HepG2 (cell line): ENCODE data around the gene TRIM54. TPM values are rescaled to one million over a fixed set of nuclear protein-coding genes. Genes with fewer than 3 reads are reported as not detected.
A peak's percentile ranks its signal among the peaks of the same experiment; 100 is the strongest.

Experiments
- ARNTL ChIP-seq: sonication (generic); formaldehyde crosslinking; IDR thresholded peaks from 2 replicates; pipeline ENCODE4 v1.4.0; 2020; ENCODE audit warnings: mild to moderate bottlenecking, missing genetic modification reagents
- FOXK1 ChIP-seq: sonication (generic); formaldehyde crosslinking; IDR thresholded peaks from 2 replicates; pipeline ENCODE4 v1.4.0; 2020; ENCODE audit warnings: low read depth, missing genetic modification reagents, borderline replicate concordance
- HOMEZ ChIP-seq: IDR thresholded peaks from 2 replicates; pipeline ENCODE4 v1.6.1; 2016; ENCODE audit warnings: low read depth
- JUNB ChIP-seq: sonication (generic); formaldehyde crosslinking; IDR thresholded peaks from 2 replicates; pipeline ENCODE4 v1.8.0; 2022; ENCODE audit warnings: missing genetic modification reagents, mild to moderate bottlenecking, borderline replicate concordance
- NAIF1 ChIP-seq: sonication (generic); formaldehyde crosslinking; IDR thresholded peaks from 2 replicates; pipeline ENCODE4 v1.5.0; 2020; ENCODE audit warnings: mild to moderate bottlenecking, missing genetic modification reagents, borderline replicate concordance
- TOE1 ChIP-seq: sonication (generic); formaldehyde crosslinking; IDR thresholded peaks from 2 replicates; pipeline ENCODE4 v1.4.0; 2020; ENCODE audit warnings: mild to moderate bottlenecking, missing genetic modification reagents
- U2AF2 ChIP-seq: fragments of 200-400 bp; formaldehyde crosslinking; IDR thresholded peaks from 2 replicates; pipeline ENCODE4 v1.6.1; 2017; ENCODE audit warnings: low read depth, mild to moderate bottlenecking, low read length
- ZNF142 ChIP-seq: sonication (generic); formaldehyde crosslinking; IDR thresholded peaks from 2 replicates; pipeline ENCODE4 v1.4.0; 2020; ENCODE audit warnings: missing genetic modification reagents
- ZNF30 ChIP-seq: sonication (generic); formaldehyde crosslinking; IDR thresholded peaks from 2 replicates; pipeline ENCODE4 v1.5.0; 2020; ENCODE audit warnings: mild to moderate bottlenecking, missing genetic modification reagents
- ZNF484 ChIP-seq: sonication (generic); formaldehyde crosslinking; IDR thresholded peaks from 2 replicates; pipeline ENCODE4 v1.5.1; 2020; ENCODE audit warnings: mild to moderate bottlenecking, low read depth, missing genetic modification reagents, borderline replicate concordance
- ZNF547 ChIP-seq: sonication (generic); formaldehyde crosslinking; IDR thresholded peaks from 2 replicates; pipeline ENCODE4 v1.5.1; 2020; ENCODE audit warnings: mild to moderate bottlenecking, missing genetic modification reagents
- ZNF550 ChIP-seq: sonication (generic); formaldehyde crosslinking; IDR thresholded peaks from 2 replicates; pipeline ENCODE4 v1.4.0; 2020; ENCODE audit warnings: mild to moderate bottlenecking, missing genetic modification reagents, borderline replicate concordance
- ZNF552 ChIP-seq: sonication (generic); formaldehyde crosslinking; IDR thresholded peaks from 2 replicates; pipeline ENCODE4 v1.9.0; 2022; ENCODE audit warnings: missing genetic modification reagents, mild to moderate bottlenecking, borderline replicate concordance
- ZNF557 ChIP-seq: sonication (generic); formaldehyde crosslinking; IDR thresholded peaks from 2 replicates; pipeline ENCODE4 v1.4.0; 2020; ENCODE audit warnings: missing genetic modification reagents
- ZNF609 ChIP-seq: sonication (generic); formaldehyde crosslinking; IDR thresholded peaks from 2 replicates; pipeline ENCODE4 v1.4.0; 2020; ENCODE audit warnings: mild to moderate bottlenecking, missing genetic modification reagents, borderline replicate concordance
- ZNF878 ChIP-seq: sonication (generic); formaldehyde crosslinking; IDR thresholded peaks from 2 replicates; pipeline ENCODE4 v1.8.1; 2023; ENCODE audit warnings: mild to moderate bottlenecking, missing genetic modification reagents, moderate library complexity
- polyA plus RNA-seq, 8 experiments: library from polyadenylated mRNA; depleted of rRNA in 3 of 8; stranded (reverse) in 7 of 8; unstranded in 1 of 8; fragments of >200 nt; fragmentation: Illumina TruSeq in 4 of 8; extraction: Trizol in 4 of 8; gene quantifications; 2 replicates each; pipeline versions ENCODE4 v1.2.1 to v1.2.3, GENCODE V29; 2011 to 2016; ENCODE audit warnings: low read depth in 4 of 8, missing spikeins in 1 of 8, mixed read lengths in 1 of 8; ENCODE audit not compliant: insufficient read depth in 1 of 8
- total RNA-seq, 5 experiments: library from RNA; depleted of rRNA; stranded (reverse); fragments of >200 nt; fragmentation: Illumina TruSeq; extraction: Trizol; gene quantifications; 2 replicates each; pipeline ENCODE4 v1.2.3, GENCODE V29; 2016; ENCODE audit warnings: low read depth in 1 of 5

Gene TRIM54
- total and polyA plus RNA-seq, 2 of the 13 experiments (the other 11 are each of a cell fraction or from before 2014, with no cell fraction given): 0.07 to 0.13 TPM

GRCh38 chr2:27320958-27321543, 38.8 kb downstream of the TRIM54 start (continued):
- no peak for TF ChIP-seq ZNF142 (CRISPR knock-in tag)
- TF ChIP-seq ZNF550 (CRISPR knock-in tag): no peak
- TF ChIP-seq TOE1 (CRISPR knock-in tag): peak; percentile 86; the same call in 1 of the 2 replicates
- TF ChIP-seq ZNF547 (CRISPR knock-in tag): peak; percentile 85; the same call in 1 of the 2 replicates
- no peak for TF ChIP-seq ZNF484 (CRISPR knock-in tag)
- TF ChIP-seq NAIF1: peak; percentile 81; the same call in 1 of the 2 replicates
- TF ChIP-seq HOMEZ (CRISPR knock-in tag): peak; percentile 92; the same call in 1 of the 2 replicates
- TF ChIP-seq ZNF557 (CRISPR knock-in tag): no peak
- 0 out of 2 replicates have a peak, but pooled peaks have one; percentile 26 for TF ChIP-seq ZNF878 (CRISPR knock-in tag)
- TF ChIP-seq JUNB (CRISPR knock-in tag): peak; percentile 98
- TF ChIP-seq U2AF2: no peak
- peak; percentile 76 for TF ChIP-seq ARNTL (CRISPR knock-in tag)
- TF ChIP-seq ZNF30: no peak
- no peak for TF ChIP-seq ZNF552 (CRISPR knock-in tag)
- peak; percentile 64; the same call in 1 of the 2 replicates for TF ChIP-seq ZNF609
- TF ChIP-seq FOXK1 (CRISPR knock-in tag): peak; percentile 87; the same call in 1 of the 2 replicates
